HG03135 (cell line): ENCODE data around the gene DOK7.

ENCODE experiments used
- ATAC-seq: cut with Tn5 transposase; IDR thresholded peaks from one replicate; pipeline ENCODE4 v1.9.1; 2021; ENCODE audit warnings: mild to moderate bottlenecking, moderate library complexity; ENCODE audit not compliant: unreplicated experiment

DOK7 gene

DNA sequence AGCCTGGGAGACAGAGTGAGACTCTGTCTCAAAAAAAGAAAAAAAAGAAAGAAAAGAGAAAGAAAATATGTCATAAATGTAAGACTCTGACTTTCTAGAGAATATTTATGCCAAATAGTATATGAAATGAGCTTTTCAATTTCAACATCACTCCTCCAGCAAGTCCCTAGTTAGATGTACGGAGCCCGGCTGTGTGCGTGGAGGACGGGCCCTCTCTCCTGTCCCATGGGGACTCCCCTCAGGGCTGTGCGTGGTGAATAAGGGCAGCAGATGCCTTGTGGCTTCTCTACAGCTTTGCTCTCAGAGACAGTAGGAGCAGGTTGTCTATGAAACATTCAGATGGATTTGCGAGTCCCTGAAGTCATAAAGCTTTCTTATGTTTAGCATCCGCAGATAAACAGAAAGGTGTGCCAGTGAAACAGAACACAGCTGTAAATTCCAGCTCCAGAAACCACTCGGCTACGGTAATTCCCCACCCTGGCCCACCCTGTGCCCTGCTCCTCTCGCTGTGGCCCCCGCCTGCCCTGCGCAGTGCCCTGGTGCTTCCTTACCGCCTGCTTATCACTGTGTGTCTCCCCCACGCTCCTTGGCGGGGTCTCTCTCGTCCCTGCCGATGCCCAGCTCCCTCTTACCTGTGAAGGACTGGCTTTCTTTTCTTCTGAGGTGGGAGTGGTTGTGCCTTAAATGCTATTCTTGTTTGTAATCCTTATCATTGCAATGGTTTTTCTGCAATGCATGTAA is 35.2 kb upstream of the DOK7 start:
- ATAC-seq: no peak

DNA sequence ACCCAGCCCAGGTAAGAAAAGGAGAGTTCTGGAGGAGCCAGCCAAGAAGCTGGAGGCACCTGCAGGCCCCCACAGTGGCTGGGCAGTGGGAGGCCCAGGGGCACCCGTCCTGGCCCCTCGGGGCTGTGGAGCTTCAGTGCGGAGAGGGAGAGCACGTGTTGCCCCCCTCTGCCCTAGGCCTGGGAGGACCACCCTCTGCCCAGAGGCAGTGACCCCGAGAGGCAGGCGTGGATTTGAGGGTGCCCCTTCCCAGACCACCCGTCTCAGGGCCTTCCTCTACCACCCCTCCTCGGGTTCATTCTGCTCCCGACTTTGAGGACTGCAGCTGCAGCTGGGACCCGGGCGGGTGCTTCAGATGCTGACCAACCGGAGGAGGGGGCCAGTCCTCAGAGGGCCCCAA is 33.5 kb upstream of the DOK7 start:
- ATAC-seq: no peak

DNA sequence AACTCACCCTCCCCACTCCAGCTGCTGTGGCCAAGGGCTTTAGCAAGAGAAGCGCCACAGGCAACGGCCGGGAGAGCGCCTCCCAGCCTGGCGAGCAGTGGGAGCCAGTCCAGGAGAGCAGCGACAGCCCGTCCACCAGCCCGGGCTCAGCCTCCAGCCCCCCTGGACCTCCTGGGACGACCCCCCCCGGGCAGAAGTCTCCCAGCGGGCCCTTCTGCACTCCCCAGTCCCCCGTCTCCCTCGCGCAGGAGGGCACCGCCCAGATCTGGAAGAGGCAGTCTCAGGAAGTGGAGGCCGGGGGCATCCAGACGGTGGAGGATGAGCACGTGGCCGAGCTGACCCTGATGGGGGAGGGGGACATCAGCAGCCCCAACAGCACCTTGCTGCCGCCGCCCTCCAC is 32.6 kb upstream of the DOK7 start:
- no peak for ATAC-seq

DNA sequence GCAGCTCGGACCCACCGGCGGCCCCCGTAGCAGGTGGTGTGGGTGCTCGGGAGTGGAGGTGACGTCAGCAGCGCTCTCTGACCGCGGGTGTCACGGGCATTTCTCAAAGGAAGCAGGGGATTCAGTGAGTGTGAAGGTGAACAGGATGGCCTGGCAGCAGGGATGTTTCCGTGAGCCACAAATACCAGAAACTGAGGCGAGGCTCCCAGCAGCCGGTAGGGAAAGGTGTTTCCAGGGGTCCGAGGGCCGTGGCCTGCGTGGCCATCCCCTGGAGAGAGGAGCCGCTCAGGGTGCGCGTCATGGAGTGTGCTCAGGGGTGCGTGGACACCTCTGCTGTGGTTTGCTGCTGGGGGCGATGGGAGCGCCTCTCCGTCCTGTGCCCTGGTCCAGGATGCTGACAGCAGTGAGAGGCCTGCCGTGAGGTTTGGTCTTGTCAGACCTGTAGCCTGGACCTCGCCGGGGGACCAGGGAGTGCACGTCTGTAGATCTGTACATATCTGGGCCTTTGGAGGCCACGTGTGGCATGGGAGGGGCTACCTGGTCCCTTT is 31.6 kb upstream of the DOK7 start:
- ATAC-seq: no peak

DNA sequence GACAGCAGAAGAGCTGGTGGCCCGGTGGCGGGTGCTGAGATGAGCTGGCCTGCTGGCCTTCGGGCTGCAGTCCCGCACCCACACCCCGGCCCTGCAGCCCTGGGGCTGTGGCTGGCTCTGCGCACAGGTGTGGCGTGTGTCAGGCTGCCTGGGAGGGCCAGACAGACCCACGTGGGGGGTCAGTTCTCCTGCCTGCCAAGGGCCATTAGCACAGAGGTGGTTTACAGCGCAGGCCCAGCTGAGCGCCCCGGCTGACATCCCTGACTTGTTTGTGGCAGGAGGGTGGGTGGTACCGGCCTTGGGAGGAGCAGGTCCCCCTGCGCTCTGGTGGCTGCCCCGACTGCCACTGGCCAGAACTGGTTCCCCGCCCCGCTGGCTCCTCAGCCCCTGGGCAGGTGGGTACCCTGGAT is 30.7 kb upstream of the DOK7 start:
- no peak for ATAC-seq

DNA sequence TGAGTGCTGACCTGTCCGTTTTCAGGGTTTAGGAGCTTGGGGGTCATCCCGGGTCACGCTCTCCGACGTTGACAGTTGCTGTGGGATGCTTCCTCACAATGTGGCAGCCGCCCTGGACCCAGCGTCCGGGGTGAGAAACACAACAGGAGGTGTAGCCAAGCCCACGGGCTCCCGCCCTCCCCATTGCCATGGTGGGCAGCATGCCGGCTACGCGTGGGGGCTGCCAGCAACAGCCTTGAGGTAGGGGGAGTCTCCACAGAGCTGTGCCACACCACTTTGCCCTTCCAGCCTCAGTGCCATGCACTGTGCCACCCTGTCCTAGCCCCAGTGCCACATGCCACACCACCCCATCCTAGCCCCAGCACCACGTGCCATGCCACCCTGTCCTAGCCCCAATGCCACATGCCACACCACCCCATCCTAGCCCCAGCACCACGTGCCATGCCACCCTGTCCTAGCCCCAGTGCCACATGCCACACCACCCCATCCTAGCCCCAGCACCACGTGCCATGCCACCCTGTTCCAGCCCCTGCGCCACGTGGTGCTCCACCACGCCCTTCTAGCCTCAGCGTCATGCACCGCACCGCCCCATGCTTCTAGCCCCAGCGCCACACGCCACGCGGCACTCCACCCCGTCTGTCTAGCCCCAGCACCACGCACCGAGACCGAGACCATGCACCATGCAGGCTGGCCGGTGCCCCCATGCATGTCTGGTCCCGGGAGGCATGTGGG is 29.8 kb upstream of the DOK7 start:
- no peak for ATAC-seq

DNA sequence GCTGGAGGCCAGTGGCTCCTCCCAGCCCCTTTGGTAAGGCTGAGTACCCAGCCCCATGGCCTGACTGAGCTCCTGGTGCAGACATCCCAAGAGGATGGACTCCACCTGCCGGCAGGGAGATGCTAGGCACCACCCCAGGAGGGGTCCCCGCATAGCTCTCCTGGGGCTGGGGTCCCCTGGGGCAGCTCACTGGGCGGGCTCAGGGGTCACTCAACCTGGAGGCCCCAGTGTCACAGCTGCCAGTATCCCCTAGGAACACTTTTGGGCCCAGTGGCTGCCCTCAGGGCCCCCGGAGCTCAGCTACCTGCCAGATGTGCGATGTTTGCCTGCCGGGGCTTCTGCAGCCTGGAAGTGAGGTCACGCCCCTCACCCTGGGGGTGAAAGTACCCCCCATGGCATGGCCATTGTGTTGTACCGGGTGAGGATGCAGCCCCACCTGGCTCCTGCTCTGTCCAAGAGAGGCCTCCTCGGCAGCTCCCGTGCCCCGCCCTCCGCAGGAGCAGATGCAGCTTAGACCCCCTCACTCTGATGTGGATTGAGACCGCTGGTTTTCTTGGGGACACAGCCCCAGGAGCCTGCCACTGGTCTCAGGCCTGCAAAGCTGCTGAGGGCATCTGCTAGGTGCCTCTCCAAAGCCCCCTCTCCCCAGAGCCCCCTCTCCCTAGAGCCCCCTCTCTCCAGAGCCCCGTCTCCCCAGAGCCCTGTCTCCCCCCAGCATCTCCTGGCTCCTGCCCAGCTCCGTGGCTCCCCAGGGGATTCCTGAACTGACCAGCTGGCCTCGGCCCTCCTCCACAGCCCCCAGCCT is 28.0 kb upstream of the DOK7 start:
- ATAC-seq: no peak

DNA sequence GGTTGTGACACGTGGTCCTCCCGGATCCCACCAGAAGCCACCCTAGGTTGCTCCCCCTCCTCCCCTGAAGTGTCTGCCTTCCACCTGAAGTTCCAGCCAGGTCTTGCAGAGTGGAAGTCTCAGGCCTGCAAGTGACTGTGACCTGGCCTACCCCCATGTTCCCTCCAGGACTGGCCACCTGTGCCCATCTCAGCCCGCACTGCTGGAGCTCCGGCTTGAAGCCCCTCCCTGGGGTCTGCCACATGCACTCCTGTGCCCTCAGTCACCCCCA is 27.5 kb upstream of the DOK7 start:
- no peak for ATAC-seq

DNA sequence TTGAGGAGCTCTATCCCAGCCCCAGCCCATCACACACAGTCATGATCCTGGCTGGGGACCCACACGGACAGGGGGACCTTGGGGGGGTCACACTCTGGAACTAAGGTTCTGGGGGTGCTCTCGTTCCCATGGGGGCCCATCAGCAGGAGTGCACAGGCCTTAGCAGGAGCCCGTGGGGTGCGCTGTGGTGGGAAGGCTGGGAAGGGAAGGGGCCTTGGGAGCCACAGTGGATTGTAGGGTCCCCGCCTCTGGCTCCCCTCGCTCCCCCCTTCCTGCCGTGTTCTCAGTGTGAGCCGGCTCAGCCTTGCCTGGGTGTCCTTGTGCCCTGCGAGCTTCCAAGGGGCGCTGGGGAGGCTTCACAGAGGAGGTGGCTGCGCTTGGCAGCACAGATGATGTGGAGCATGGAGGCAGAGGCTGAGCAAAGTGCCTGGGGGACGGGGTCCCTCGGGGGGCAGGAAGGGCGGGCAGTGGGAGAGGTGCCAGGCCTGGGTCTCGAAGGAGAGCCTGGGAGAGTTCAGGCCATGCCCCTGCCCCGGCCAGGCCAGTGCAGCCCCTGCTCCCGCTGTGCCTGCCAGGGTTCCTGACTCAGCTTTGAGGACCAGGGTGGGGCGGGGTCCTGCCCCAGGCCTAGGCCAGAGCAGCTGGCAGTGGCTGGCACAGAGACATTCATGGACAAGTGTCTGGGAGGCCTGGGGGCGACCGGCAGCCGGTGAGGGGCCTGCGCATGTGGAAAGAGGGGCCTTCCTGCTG is 26.9 kb upstream of the DOK7 start:
- no peak for ATAC-seq

DNA sequence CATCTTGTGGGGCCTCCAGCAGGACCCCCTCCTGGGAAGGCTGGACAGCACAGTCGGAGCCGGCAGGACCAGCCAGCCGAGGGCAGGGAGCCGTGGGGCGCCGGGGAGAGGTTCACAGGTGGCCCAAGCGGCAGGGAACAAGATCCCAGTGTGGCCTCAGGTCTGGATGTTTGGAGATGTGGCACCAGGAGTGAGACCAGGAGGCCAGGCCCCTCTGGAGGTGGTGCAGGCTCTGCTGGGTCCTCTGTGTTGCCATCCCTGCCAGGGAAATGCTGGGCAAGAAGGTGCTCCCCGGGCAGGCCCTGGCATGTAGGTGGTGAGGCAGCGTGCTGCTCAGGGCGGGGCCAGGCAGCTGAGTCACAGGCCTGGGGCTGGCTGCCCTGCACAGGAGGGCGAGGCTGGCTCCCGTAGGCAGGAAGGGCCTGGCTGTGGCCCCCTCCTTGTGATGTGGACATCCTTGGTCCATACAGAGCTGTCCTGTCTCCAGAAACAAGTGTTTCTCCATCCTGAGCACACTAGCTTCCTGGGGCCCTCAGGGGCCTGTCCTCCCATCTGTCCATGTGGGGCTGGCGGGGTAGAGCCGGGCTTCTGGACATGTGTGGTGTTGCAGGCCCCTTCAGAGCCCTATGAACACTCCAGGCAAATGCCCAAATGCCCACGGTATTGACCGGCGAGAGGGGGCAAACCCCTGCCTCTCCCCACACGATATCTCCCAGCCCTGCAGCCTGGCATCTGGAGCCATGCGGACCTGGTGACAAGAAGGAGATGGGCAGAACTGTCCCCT is 26.1 kb upstream of the DOK7 start:
- ATAC-seq: no peak

DNA sequence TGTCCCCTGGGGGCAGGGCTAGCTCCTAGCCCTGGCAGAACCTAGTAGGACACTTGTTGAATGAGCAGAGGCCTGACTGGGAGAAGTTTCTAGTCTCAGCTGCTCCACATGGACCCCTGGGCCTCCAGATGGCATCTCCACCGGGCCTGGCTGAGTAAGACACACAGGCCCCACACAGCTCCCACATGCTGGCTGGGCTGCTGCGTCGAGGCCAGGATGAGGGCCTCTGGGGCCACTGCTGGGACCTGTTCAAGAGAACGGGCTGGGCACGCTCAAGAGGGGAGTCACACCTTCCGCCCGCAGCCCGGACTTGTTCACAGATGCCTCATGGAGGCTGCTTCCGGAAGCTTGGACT is 25.5 kb upstream of the DOK7 start:
- ATAC-seq: no peak

DNA sequence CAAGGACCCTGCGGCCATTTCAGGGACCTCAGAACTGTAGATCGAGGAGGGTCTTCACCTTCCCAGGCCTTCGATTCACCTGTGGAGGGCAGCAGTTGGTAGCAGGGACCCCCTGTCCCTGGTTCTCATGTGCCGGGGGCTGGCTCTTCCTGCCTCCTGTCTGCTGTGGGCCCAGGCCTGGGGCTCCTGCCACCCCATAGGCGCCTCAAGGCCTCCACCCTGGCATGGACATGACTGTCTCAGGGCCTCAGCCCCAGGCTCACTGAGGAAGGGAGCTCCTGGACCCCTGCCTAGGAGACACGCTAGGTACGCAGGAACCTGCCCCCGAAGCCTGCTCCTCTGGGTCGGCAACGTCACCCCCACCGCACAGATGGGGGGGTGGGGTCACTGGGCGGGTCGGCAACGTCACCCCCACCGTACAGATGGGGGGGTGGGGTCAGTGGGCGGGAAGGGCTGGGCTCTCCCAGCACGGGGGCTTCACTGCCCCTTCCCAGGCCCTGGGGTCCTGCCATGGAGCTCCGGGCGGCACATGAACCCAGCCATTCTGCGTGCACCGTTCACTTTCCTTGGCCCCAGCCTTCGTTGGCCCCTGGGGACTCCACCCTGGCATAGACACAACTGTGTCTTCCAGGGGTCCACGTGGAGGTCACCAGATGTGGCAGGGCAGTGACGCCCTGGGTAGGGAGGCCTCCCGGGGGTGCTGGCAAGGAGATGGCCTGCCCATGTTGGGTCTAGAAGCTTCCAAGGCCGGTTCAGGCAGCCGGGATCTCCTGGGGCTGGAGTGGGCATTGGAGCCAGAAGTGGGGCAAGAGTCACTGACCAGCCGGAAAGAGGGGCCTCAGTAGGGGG is 24.9 kb upstream of the DOK7 start:
- no peak for ATAC-seq

DNA sequence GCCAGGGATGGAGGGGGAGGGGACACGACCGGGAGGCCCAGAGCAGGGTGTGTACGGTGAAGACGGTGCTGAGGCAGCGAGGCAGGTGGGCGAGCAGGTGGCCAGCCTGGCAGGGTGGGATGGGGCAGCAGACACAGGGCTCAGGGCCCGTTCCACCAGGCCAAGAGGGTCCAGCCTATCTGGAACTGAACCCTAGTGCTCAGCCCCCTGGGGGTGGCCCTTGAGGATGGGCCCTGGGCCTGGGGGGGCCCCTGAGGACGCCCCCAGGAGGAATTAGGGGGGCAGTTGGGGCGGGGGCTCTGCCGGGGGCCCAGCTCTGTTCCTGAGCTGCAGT is 24.3 kb upstream of the DOK7 start:
- ATAC-seq: no peak

DNA sequence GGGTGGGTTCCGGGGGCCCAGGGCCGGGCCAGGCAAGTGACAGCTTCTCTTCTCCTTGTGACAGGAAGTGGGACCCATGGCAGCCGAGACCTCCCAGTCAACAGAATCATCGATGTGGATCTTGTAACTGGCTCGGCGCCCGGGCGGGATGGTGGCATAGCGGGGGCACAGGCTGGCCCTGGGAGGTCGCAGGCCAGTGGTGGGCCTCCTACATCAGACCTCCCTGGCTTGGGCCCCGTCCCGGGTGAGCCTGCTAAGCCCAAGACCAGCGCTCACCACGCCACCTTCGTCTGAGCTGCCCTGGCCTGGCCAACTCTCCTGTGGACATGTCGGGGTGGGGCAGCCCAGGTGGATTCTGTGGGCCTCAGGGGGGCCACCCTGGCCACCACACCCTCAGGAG is 23.7 kb upstream of the DOK7 start:
- ATAC-seq: no peak

DNA sequence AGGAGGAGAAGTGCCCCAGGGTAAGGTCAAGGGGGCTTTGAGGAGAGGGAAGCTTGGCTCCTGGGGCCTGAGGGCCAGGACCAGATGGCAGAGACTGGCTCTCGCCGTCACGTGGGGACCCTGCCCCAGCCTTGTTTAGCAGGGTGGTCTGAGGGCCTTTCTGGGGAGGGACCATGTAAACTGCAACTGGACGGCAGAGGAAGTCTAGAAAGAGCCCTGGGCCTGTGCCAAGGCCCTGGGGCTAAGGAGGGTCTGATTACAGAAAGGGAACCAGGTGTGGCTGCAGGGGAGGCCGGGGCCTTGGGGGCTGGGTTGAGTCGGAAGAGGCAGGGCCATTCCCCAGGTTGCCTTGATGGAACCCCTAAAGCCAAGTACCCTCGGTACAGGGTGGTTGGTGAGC is 23.1 kb upstream of the DOK7 start:
- no peak for ATAC-seq

DNA sequence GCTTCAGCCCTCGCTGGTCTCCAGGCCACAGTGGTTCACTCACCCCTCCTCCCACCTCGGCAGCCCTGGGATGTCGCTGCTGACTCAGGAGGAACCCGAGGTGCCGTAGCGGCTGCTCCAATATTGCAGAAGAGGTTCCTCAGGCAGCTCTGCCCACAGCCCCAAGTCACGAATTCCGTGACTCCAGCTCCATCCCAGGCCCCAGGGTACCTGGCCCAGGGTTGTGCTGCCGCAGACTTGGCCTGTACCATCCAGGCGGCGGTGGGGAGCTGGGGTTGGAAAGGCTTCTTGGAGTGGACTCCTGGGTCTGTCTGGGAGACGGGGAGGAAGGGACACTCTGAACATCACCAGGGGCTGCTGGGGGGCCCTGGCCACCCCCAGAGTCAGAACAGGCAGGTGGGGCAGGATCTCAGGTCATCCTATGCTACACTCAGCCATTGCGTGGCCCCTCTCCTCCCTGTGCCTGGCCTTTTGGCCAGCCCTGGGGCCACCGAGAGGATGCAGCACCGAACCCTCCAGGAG is 22.1 kb upstream of the DOK7 start:
- no peak for ATAC-seq

DNA sequence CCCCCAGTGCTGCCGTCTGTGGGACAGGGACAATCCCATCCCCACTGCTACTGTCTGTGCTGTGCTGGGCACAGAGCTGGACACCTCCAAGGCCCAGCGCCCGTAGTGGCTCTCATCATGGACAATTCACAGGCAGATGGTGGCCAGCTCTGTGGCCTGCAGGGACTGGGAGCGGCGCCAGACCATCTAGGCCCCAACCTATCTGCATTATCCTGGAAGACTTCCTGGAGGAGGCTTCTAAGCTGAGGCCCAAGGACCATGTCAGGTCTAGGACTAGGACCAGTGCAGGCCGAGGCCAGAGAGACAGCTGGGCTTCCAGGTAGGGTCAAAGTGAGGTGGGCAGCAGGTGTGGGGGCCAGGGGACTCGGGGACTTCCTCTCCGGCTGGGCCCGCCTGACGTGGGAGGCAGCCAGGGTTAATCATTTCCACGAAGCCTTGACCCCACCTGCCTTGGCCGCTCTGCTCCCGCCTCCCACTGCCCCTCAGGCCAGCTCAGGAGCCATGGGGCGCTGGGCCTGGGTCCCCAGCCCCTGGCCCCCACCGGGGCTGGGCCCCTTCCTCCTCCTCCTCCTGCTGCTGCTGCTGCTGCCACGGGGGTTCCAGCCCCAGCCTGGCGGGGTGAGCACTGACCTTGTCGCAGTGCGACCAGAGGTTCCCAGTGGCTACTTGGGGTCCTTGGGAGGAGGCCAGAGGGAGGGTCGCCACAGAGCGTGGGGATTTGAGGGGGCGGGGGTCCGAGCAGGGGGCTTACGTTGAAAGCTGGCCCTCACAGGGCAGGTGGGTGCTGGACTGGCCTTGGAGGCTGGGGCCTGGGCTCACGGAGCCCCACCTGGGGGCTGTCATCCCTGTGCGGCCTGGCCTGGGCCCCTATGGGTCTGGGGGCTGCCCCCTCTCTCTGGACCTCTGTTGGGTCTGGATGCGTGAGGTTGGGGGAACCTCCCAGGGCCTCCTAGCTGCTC is 21.3 kb upstream of the DOK7 start, which contains the start of gene HGFAC:
HGFAC (plus strand) TSS at position 468 of the 959 bp plus-strand sequence; CDS start at position 502, 34 bp downstream.
- no peak for ATAC-seq

DNA sequence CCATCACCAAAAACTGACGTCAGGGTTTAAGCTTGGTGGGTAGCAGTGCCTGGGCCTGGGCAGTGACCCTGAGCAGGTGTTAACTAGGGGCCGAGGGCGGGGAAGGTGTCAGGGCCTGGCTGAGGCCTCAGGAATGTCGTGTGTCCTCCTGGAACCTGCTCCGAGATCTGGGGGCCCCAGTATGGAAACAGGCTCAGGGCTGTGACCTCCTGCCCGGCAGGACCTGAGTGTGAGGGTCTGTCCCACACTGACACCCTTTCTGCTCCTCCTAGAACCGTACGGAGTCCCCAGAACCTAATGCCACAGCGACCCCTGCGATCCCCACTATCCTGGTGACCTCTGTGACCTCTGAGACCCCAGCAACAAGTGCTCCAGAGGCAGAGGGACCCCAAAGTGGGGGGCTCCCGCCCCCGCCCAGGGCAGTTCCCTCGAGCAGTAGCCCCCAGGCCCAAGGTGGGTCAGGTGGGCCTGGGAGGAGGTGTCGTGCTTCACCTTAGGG is 20.6 kb upstream of the DOK7 start:
- no peak for ATAC-seq
